Measurements from ENCODE around the gene GNPDA1.
A peak's percentile ranks its signal among the peaks of the same experiment; 100 is the strongest.

Gene GNPDA1

DNA sequence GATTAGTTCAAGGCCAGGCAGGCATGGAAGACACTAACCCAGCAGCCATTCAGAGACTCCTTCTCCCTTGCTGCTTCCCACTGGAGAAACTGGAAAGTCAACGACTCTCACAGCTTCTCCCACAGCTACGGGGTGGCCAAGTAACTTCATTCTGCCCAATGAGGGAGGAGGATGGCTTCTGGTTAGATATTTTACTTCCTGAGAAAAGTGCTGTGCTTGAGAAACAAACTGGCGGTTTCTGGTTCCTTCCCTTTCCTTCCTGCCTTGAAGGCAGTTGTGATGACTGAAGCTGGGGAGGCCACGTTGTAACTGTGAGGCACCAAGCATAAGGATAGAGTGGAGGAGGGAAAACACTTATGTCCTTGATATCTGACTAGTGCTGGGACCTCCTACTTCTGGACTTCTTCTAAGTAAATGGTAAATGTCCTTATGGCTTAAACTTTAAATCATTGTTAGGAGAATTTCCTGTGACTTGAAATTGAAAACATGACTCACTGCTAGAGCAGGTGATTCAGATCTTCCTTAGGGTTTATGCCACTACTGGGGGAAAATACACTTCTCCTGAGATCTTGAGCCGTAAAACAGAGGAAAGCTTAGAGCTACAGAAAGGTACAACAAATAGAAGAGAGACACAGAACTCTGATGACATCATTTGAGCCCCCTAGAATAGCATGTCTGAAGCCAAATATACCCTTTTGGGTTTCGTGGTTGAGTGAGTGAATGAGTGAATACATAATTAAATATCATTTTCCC, 3.1 kb upstream of the GNPDA1 start:
- H3K14ac ChIP-seq (ENCODE audit: low read length in 2 of 2) = no peak overlapping the region
- no peaks in the 10 kb centered on the region for H3K27me3 ChIP-seq (ENCODE audit: control insufficient read depth in 1 of 2, insufficient read depth in 1 of 2, low read length in 2 of 2)
- H3K36me3 ChIP-seq (ENCODE audit: control insufficient read depth in 1 of 2, insufficient read depth in 2 of 2, low read depth in 1 of 2, low read length in 2 of 2) = peaks cover 0 to 9% of the 10 kb centered on the region in 2 experiments
- H2BK15ac ChIP-seq (ENCODE audit: low read depth, poor library complexity, severe bottlenecking) = no peak overlapping the region
- peak overlapping the region in 1 of 2 experiments; percentile 73 for H3K18ac ChIP-seq (ENCODE audit: low read depth in 1 of 2, low read length in 2 of 2)
- H4K91ac ChIP-seq (ENCODE audit: low read length) = no peak overlapping the region
- peak overlapping the region; percentile 62 for H2AK5ac ChIP-seq (ENCODE audit: low read length, severe bottlenecking)
- DNase-seq = peak; percentile 81
- no peak overlapping the region for H2BK12ac ChIP-seq (ENCODE audit: low read length in 2 of 2)
- H3K4ac ChIP-seq (ENCODE audit: low read depth in 1 of 2, low read length in 2 of 2) = no peak overlapping the region
- H3K9ac ChIP-seq (ENCODE audit: low read length) = no peak overlapping the region
- no peak overlapping the region for H2AFZ ChIP-seq (ENCODE audit: low read depth, low read length)
- no peak overlapping the region for H4K8ac ChIP-seq (ENCODE audit: low read length)
- H2BK120ac ChIP-seq (ENCODE audit: low read depth, low read length) = no peak overlapping the region
- H3K4me1 ChIP-seq (ENCODE audit: control insufficient read depth, insufficient read depth, low read depth, low read length) = peaks cover 26% of the 10 kb centered on the region
- peak overlapping the region; percentile 18 for H3K27ac ChIP-seq (ENCODE audit: low read length, poor library complexity, severe bottlenecking)
- 73% methylated on average over 4 of the region's 6 CpGs for WGBS
- H3K79me1 ChIP-seq (replicated peaks; ENCODE audit: low read length, poor library complexity, severe bottlenecking) = peaks cover 9% of the 10 kb centered on the region
- no peak overlapping the region for H2BK5ac ChIP-seq (ENCODE audit: low read depth, low read length, poor library complexity, severe bottlenecking)
- H3K4me3 ChIP-seq (ENCODE audit: insufficient read depth in 1 of 2, low read depth in 1 of 2, low read length in 2 of 2) = no peak overlapping the region
- no peaks in the 10 kb centered on the region for H3K9me3 ChIP-seq (ENCODE audit: control insufficient read depth, low read length)
- H3K23ac ChIP-seq (ENCODE audit: low read length in 2 of 2) = no peak overlapping the region
- H3K4me2 ChIP-seq (ENCODE audit: low read length, poor library complexity, severe bottlenecking) = no peak overlapping the region

DNA sequence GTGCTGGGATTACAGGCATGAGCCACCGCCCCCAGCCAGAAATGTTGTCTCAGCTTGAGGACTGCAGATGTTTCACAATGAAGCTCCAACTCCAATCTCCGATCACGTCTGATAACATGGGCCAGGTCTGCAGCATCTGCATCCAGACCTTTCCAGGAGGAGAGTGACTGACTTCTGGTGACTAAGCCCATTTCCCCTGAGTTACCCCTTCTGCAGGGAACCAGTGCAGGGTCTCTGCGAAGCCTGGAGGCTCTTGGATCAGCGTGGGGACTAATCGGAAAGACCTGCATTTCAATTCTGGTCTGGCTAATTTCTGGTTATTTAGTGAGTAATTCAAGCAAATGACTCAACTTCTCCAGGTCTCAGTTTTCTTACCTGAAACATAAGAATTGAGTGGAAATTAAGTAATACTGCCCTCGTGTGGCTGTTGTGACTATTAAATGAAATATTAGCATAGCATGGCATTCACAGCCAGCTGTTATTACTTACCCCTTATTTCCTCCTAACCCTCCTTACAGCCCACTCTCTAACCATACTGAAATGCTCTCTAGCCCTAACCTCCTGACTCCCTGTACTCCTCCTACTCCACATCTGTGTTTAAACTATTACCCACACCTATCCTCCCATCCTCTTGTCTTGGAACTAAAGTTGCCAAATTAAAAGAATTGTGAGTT, 2.2 kb upstream of the GNPDA1 start:
- Histone ChIP-seq H3K14ac (ENCODE audit: low read length in 2 of 2) (no peak overlapping the region), H3K27ac (ENCODE audit: low read length, poor library complexity, severe bottlenecking) (peak overlapping the region; percentile 18), H3K4me1 (ENCODE audit: control insufficient read depth, insufficient read depth, low read depth, low read length) (peaks cover 26% of the 10 kb centered on the region), H4K8ac (ENCODE audit: low read length) (no peak overlapping the region), H3K23ac (ENCODE audit: low read length in 2 of 2) (no peak overlapping the region), H3K4me2 (ENCODE audit: low read length, poor library complexity, severe bottlenecking) (no peak overlapping the region), H2AK5ac (ENCODE audit: low read length, severe bottlenecking) (no peak overlapping the region), H3K79me1 (replicated peaks; ENCODE audit: low read length, poor library complexity, severe bottlenecking) (peaks cover 9% of the 10 kb centered on the region), H2AFZ (ENCODE audit: low read depth, low read length) (no peak overlapping the region), H3K27me3 (ENCODE audit: control insufficient read depth in 1 of 2, insufficient read depth in 1 of 2, low read length in 2 of 2) (no peaks in the 10 kb centered on the region), H2BK15ac (ENCODE audit: low read depth, poor library complexity, severe bottlenecking) (no peak overlapping the region), H3K4me3 (ENCODE audit: insufficient read depth in 1 of 2, low read depth in 1 of 2, low read length in 2 of 2) (no peak overlapping the region), H3K4ac (ENCODE audit: low read depth in 1 of 2, low read length in 2 of 2) (no peak overlapping the region), H2BK12ac (ENCODE audit: low read length in 2 of 2) (no peak overlapping the region), H2BK120ac (ENCODE audit: low read depth, low read length) (no peak overlapping the region), H3K9me3 (ENCODE audit: control insufficient read depth, low read length) (no peaks in the 10 kb centered on the region), H3K9ac (ENCODE audit: low read length) (no peak overlapping the region), H3K18ac (ENCODE audit: low read depth in 1 of 2, low read length in 2 of 2) (no peak overlapping the region), H2BK5ac (ENCODE audit: low read depth, low read length, poor library complexity, severe bottlenecking) (no peak overlapping the region), H3K36me3 (ENCODE audit: control insufficient read depth in 1 of 2, insufficient read depth in 2 of 2, low read depth in 1 of 2, low read length in 2 of 2) (peaks cover 0 to 11% of the 10 kb centered on the region in 2 experiments), H4K91ac (ENCODE audit: low read length) (no peak overlapping the region)
- peak; percentile 61 for DNase-seq
- 59% methylated on average over 6 of the region's 7 CpGs for WGBS

DNA sequence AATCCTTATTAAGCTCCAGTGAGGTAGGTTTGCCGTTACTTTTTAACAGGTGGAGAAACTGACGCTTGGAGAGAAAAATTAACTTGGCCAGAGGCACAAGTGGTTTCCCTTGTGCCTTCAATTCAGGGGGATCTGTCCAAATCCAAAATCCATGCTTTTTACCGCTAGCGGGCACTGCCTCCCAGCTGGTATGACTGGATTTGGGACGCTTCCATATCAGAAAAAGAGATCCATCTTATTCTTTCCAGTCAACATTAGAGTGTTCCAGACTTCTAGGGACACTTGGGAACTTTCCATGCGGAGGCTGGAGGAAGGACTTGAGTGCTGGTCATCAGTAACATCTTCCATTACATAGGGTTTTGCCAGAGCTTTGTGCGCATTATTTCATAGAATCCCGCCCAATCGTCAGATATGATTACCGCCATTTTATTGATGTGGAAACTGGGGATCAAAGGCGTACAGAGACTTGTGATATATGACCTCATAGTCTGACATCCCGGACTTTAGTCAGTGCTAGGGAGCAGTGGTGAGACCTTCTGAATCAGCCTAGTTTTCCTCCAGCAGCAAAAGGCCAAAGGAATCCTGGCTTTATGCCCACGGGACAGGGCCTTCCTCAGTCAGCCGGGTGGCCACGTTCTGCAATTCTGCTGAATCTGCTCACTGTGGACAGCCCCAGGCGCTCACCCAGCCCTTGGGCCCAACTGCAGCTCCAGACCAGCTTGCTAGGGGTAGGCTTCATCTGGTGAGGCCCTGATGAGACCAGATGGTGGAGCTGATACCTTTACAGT, 1.1 kb upstream of the GNPDA1 start:
- no peak overlapping the region for H3K4me2 ChIP-seq (ENCODE audit: low read length, poor library complexity, severe bottlenecking)
- H2AFZ ChIP-seq (ENCODE audit: low read depth, low read length) = no peak overlapping the region
- peak overlapping the region; percentile 83 for H2BK15ac ChIP-seq (ENCODE audit: low read depth, poor library complexity, severe bottlenecking)
- H3K79me1 ChIP-seq (replicated peaks; ENCODE audit: low read length, poor library complexity, severe bottlenecking) = peaks cover 10% of the 10 kb centered on the region
- no peak overlapping the region for H4K91ac ChIP-seq (ENCODE audit: low read length)
- H3K23ac ChIP-seq (ENCODE audit: low read length in 2 of 2) = no peak overlapping the region
- peak overlapping the region in 1 of 2 experiments; percentile 97 for H3K4me3 ChIP-seq (ENCODE audit: insufficient read depth in 1 of 2, low read depth in 1 of 2, low read length in 2 of 2)
- no peak overlapping the region for H2BK5ac ChIP-seq (ENCODE audit: low read depth, low read length, poor library complexity, severe bottlenecking)
- H4K8ac ChIP-seq (ENCODE audit: low read length) = peak overlapping the region; percentile 46
- 91% methylated on average over 16 of the region's 16 CpGs for WGBS
- peak; percentile 50 for DNase-seq
- H3K18ac ChIP-seq (ENCODE audit: low read depth in 1 of 2, low read length in 2 of 2) = no peak overlapping the region
- H3K4me1 ChIP-seq (ENCODE audit: control insufficient read depth, insufficient read depth, low read depth, low read length) = peaks cover 26% of the 10 kb centered on the region
- H3K27me3 ChIP-seq (ENCODE audit: control insufficient read depth in 1 of 2, insufficient read depth in 1 of 2, low read length in 2 of 2) = no peaks in the 10 kb centered on the region
- H2AK5ac ChIP-seq (ENCODE audit: low read length, severe bottlenecking) = peak overlapping the region; percentile 86
- no peak overlapping the region for H3K4ac ChIP-seq (ENCODE audit: low read depth in 1 of 2, low read length in 2 of 2)
- H3K9me3 ChIP-seq (ENCODE audit: control insufficient read depth, low read length) = no peaks in the 10 kb centered on the region
- peak overlapping the region in 1 of 2 experiments; percentile 59 for H2BK12ac ChIP-seq (ENCODE audit: low read length in 2 of 2)
- no peak overlapping the region for H3K14ac ChIP-seq (ENCODE audit: low read length in 2 of 2)
- H2BK120ac ChIP-seq (ENCODE audit: low read depth, low read length) = no peak overlapping the region
- H3K9ac ChIP-seq (ENCODE audit: low read length) = peak overlapping the region; percentile 98
- H3K27ac ChIP-seq (ENCODE audit: low read length, poor library complexity, severe bottlenecking) = no peak overlapping the region
- H3K36me3 ChIP-seq (ENCODE audit: control insufficient read depth in 1 of 2, insufficient read depth in 2 of 2, low read depth in 1 of 2, low read length in 2 of 2) = peaks cover 5 to 21% of the 10 kb centered on the region in 2 experiments

All from mesenchymal stem cell (in vitro differentiated cells and primary cell).